Gastrocnemius medialis (tissue), 4 donors: ENCODE measurements around the gene ARSG. TPM values are rescaled to one million over a fixed set of nuclear protein-coding genes. Genes with fewer than 3 reads are reported as not detected.

Experiments
- ATAC-seq, 2 donors: fragments of 150-250 bp; one replicate each; pipeline ENCODE4 v1.9.1; 2016
- DNase-seq, 2 donors: peaks; one replicate each; pipeline ENCODE4 v3.0.0-alpha.2; 2019
- H3K27ac ChIP-seq, 4 donors: fragments of 200-600 bp; sonication (generic); 1 replicate in 1 of 4; 2 replicates in 3 of 4; pipeline ENCODE4 v1.5.1; 2016 to 2018; ENCODE audit warnings: mild to moderate bottlenecking in 2 of 4, moderate library complexity in 1 of 4
- H3K27me3 ChIP-seq, 3 donors: fragments of 200-600 bp; sonication (generic) in 2 of 3; 1 replicate in 1 of 3; 2 replicates in 2 of 3; pipeline versions ENCODE4 v1.5.1 to v1.6.0; 2016 to 2019; ENCODE audit warnings: mild to moderate bottlenecking in 1 of 3, moderate library complexity in 1 of 3
- H3K36me3 ChIP-seq, 2 donors: fragments of 200-600 bp; sonication (generic) in 1 of 2; one replicate each; pipeline ENCODE4 v1.5.1; 2017 to 2018
- H3K4me1 ChIP-seq, 2 donors: fragments of 200-600 bp; sonication (generic) in 1 of 2; one replicate each; pipeline ENCODE4 v1.5.1; 2016 to 2017; ENCODE audit warnings: mild to moderate bottlenecking in 2 of 2
- H3K4me3 ChIP-seq, 4 donors: fragments of 200-600 bp; sonication (generic) in 3 of 4; 1 replicate in 1 of 4; 2 replicates in 3 of 4; pipeline ENCODE4 v1.5.1; 2016 to 2019; ENCODE audit warnings: mild to moderate bottlenecking in 2 of 4
- H3K9me3 ChIP-seq, 3 donors: fragments of 200-600 bp; sonication (generic) in 2 of 3; 1 replicate in 1 of 3; 2 replicates in 2 of 3; pipeline ENCODE4 v1.5.1; 2016 to 2019
- POLR2A ChIP-seq, 2 donors: fragments of 450-650 bp; IDR thresholded peaks; one replicate each; pipeline ENCODE4 v1.6.1; 2017; ENCODE audit warnings: antibody characterized with exemption in 2 of 2, mild to moderate bottlenecking in 2 of 2, moderate library complexity in 2 of 2
- in situ Hi-C, 4 donors: fragments of 200-750 bp; cut with MboI; loops; one replicate each; pipeline versions ENCODE4 v1.15.0 to v1.8.0; 2017; ENCODE audit warnings: low sequenced_read_pairs in 4 of 4
- intact Hi-C: fragments of 100-400 bp; cut with DNase I; formaldehyde crosslinking; loops from one replicate; pipeline ENCODE4 v1.15.1; 2023; ENCODE audit warnings: low total_unique reads
- total RNA-seq, 4 donors: library from RNA; depleted of rRNA; stranded (reverse); fragments of >200 nt; gene quantifications; one replicate each; pipeline versions ENCODE4 v1.1.0 to v1.2.3, GENCODE V29; 2016
- TF ChIP-seq, protein P1 (sequence below), 5 experiments: fragments of 450-650 bp in 3 of 5; fragments of 200-600 bp in 2 of 5; sonication (generic) in 2 of 5; IDR thresholded peaks in 4 of 5; conservative IDR thresholded peaks in 1 of 5; 1 replicate in 4 of 5; 2 replicates in 1 of 5; pipeline ENCODE4 v1.5.1; 2016 to 2019; ENCODE audit warnings: antibody characterized with exemption in 5 of 5, mild to moderate bottlenecking in 3 of 5, moderate library complexity in 3 of 5

The ARSG gene
- total RNA-seq, 4 donors from 2014 or later, result 3.3 to 6.1 (median 5.4) TPM

DNA sequence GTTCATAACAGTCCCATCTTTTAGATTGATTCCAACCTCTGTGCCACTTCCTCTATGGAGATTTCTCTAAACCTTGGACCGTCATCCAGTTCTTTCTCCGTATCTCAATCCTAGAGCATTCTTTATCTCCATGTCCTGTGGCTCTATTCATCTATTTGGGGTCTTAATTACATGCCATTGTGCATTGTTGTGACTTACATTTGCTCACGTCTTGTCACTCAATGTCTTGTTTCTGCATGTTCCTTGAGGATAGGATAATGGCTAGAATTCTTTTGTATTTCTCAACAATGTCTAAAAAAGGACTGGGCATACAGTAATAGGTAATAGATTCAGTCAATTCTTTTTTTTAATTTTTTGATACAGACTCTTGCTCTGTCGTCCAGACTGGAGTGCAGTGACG is 50.2 kb downstream of the ARSG start:
- no peak for DNase-seq
- Histone ChIP-seq H3K4me3 (no peak overlapping the region), H3K9me3 (no peaks in the 10 kb centered on the region), H3K27ac (no peak overlapping the region), H3K4me1 (no peaks in the 10 kb centered on the region), H3K36me3 (no peaks in the 10 kb centered on the region), H3K27me3 (no peaks in the 10 kb centered on the region)
- in situ Hi-C loops (no loop called here), intact Hi-C loops (no loop called here)
- TF ChIP-seq, protein P1, sequence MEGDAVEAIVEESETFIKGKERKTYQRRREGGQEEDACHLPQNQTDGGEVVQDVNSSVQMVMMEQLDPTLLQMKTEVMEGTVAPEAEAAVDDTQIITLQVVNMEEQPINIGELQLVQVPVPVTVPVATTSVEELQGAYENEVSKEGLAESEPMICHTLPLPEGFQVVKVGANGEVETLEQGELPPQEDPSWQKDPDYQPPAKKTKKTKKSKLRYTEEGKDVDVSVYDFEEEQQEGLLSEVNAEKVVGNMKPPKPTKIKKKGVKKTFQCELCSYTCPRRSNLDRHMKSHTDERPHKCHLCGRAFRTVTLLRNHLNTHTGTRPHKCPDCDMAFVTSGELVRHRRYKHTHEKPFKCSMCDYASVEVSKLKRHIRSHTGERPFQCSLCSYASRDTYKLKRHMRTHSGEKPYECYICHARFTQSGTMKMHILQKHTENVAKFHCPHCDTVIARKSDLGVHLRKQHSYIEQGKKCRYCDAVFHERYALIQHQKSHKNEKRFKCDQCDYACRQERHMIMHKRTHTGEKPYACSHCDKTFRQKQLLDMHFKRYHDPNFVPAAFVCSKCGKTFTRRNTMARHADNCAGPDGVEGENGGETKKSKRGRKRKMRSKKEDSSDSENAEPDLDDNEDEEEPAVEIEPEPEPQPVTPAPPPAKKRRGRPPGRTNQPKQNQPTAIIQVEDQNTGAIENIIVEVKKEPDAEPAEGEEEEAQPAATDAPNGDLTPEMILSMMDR (IDR thresholded peaks at IDR 0.05 in 4 of 5, conservative IDR thresholded peaks at IDR 0.05 in 1 of 5), result no peak
- TF ChIP-seq POLR2A (IDR thresholded peaks at IDR 0.05), result no peak
- no peak for ATAC-seq

DNA sequence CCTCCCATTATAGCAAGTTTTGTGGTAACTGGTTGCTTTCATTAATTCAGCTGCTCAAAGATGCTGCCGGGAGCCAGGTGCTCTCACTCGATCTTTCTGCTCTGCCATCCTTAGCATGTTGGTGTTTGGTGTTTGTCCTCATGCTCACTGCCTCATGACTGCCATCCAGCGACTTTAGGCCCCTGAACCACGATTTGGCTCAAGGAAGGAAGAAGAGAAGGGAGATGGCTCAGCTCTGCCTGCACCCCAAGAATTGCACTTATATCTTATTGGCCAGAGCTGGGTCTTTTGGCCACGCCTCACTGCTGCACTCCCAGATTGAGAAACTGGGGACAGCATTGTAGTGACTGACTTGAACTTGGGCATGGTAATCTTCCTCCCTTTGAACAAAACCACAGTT is 52.7 kb downstream of the ARSG start:
- Histone ChIP-seq H3K36me3 (no peaks in the 10 kb centered on the region), H3K4me3 (no peak overlapping the region), H3K27ac (no peak overlapping the region), H3K4me1 (no peaks in the 10 kb centered on the region), H3K9me3 (no peaks in the 10 kb centered on the region), H3K27me3 (no peaks in the 10 kb centered on the region)
- ATAC-seq, result no peak
- TF ChIP-seq, protein P1 (IDR thresholded peaks at IDR 0.05 in 4 of 5, conservative IDR thresholded peaks at IDR 0.05 in 1 of 5), result no peak
- no peak for TF ChIP-seq POLR2A (IDR thresholded peaks at IDR 0.05)
- intact Hi-C loops (no loop called here), in situ Hi-C loops (no loop called here)
- no peak for DNase-seq

DNA sequence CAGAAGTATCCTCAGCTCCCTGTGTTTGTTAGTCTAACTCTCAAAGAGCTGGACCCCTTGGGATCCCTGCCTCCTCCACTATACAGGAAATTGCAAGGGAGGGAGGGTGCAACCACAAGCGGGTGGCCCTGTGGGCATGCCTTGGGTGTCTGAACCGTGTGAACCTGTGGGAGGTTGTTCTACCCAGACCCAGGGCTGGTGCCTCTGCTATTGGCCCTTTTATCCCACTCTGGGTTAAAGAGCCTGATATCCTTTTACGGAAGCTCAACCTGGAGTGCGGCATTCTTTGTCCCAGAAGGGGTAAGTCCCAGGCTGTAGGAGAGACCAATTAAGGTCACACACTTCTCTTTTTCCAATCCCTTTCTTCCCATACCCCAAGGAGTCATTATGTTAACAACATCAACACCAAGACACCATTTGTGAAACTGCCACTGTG is 53.4 kb downstream of the ARSG start:
- no peak for ATAC-seq

DNA sequence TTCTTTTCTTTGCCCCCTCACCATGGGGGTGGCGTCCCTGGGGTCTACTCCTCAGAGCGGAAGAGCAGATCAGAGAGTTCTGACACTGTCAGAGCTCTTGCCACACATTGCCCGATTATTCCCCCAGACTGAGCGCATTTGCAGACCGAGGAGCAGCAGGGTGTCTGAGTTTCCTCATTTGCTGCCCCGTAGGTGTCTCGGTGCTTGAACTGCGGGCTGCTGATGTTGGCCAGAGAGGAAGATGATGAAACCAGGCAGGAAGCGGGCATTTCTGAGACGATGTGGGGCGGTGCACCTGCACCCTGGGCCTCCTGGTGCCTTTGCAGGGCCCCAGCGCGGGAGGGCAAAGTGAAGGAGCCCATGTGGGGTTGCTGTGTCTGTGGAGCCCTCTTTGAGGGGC is 55.2 kb downstream of the ARSG start:
- in situ Hi-C loops, result no loop called here
- ATAC-seq, result no peak
- no peak overlapping the region for H3K27ac ChIP-seq
- no peaks in the 10 kb centered on the region for H3K36me3 ChIP-seq
- DNase-seq, result no peak
- no peak overlapping the region for H3K4me3 ChIP-seq
- no peaks in the 10 kb centered on the region for H3K27me3 ChIP-seq
- H3K9me3 ChIP-seq, result no peaks in the 10 kb centered on the region
- TF ChIP-seq, protein P1 (IDR thresholded peaks at IDR 0.05 in 4 of 5, conservative IDR thresholded peaks at IDR 0.05 in 1 of 5), result no peak
- TF ChIP-seq POLR2A (IDR thresholded peaks at IDR 0.05), result no peak
- intact Hi-C loops, result no loop called here
- H3K4me1 ChIP-seq, result peaks cover 0 to under 1% of the 10 kb centered on the region in 2 donors

More for the DNA sequence above, 53.4 kb downstream of the ARSG start:
- Histone ChIP-seq H3K27me3 (no peaks in the 10 kb centered on the region), H3K4me1 (no peaks in the 10 kb centered on the region), H3K4me3 (no peak overlapping the region), H3K9me3 (no peaks in the 10 kb centered on the region), H3K36me3 (no peaks in the 10 kb centered on the region), H3K27ac (no peak overlapping the region)
- DNase-seq, result no peak
- TF ChIP-seq POLR2A (IDR thresholded peaks at IDR 0.05), result no peak
- TF ChIP-seq, protein P1 (IDR thresholded peaks at IDR 0.05 in 4 of 5, conservative IDR thresholded peaks at IDR 0.05 in 1 of 5), result no peak
- in situ Hi-C loops, result no loop called here
- intact Hi-C loops, result no loop called here

DNA sequence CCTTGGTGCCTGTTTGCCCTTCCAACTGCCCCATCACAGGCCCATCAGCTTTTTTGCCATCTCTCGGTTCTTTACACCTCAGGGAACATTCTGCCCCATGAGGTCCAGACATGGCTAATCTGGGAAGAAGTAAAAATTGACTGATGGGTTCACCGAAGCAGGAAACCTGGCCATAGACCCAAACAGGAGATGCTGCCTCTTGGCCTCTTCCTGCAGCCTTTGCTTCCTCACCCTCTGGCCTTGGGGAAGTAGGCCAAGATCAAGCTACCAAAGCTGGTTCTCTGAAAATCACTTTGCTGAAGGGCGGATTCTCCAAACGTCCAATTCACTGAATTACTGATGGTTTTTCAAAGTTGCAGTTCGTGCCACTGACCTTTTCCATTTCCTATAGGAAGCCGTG is 56.1 kb downstream of the ARSG start:
- in situ Hi-C loops (no loop called here), intact Hi-C loops (no loop called here)
- peaks cover 0 to 3% of the 10 kb centered on the region in 2 donors for H3K4me1 ChIP-seq
- TF ChIP-seq, protein P1 (IDR thresholded peaks at IDR 0.05 in 4 of 5, conservative IDR thresholded peaks at IDR 0.05 in 1 of 5), result no peak
- TF ChIP-seq POLR2A (IDR thresholded peaks at IDR 0.05), result no peak
- ATAC-seq (no peak), DNase-seq (no peak)
- no peak overlapping the region for H3K27ac ChIP-seq
- no peak overlapping the region for H3K4me3 ChIP-seq
- no peaks in the 10 kb centered on the region for H3K9me3 ChIP-seq
- H3K27me3 ChIP-seq, result no peaks in the 10 kb centered on the region
- no peaks in the 10 kb centered on the region for H3K36me3 ChIP-seq
